ENCODE results near the gene VPREB1.
"Not testable (repeated sequence)": the region's sequence is repeated elsewhere in the genome, so short reads cannot be mapped to it uniquely, and the experiment has no call there.

VPREB1 gene

GRCh38 chr22:22248878-22249277 is 4.3 kb downstream of the VPREB1 start:
- DNase-seq: no peak
- Mint-ChIP-seq H3K36me3 (ENCODE audit: low read depth) (no peaks in the 10 kb centered on the region), H3K4me3 (no peak overlapping the region), H3K27ac (peak overlapping the region; percentile 11), H3K27me3 (peaks cover 10% of the 10 kb centered on the region), H3K4me1 (ENCODE audit: low read depth) (peaks cover 12% of the 10 kb centered on the region), H3K9me3 (no peaks in the 10 kb centered on the region)

- peaks cover 12% of the 10 kb centered on the region for H3K4me1 Mint-ChIP-seq (ENCODE audit: low read depth)
- H3K27me3 Mint-ChIP-seq; H3K9me3 Mint-ChIP-seq; H3K36me3 Mint-ChIP-seq (ENCODE audit: low read depth); H3K27ac Mint-ChIP-seq; H3K4me3 Mint-ChIP-seq; DNase-seq: not testable (repeated sequence)
Observed at GRCh38 chr22:22250651-22251050, 6.1 kb downstream of the VPREB1 start.

- not testable (repeated sequence) for H3K9me3 Mint-ChIP-seq; DNase-seq; H3K27ac Mint-ChIP-seq; H3K27me3 Mint-ChIP-seq; H3K4me3 Mint-ChIP-seq; H3K36me3 Mint-ChIP-seq (ENCODE audit: low read depth); H3K4me1 Mint-ChIP-seq (ENCODE audit: low read depth)
Observed at GRCh38 chr22:22256133-22256532, 11.5 kb downstream of the VPREB1 start.

- H3K4me1 Mint-ChIP-seq (ENCODE audit: low read depth); H3K27ac Mint-ChIP-seq; H3K4me3 Mint-ChIP-seq; H3K27me3 Mint-ChIP-seq; H3K36me3 Mint-ChIP-seq (ENCODE audit: low read depth); H3K9me3 Mint-ChIP-seq; DNase-seq: not testable (repeated sequence)
Observed at GRCh38 chr22:22258597-22259415, 14.2 kb downstream of the VPREB1 start.

- H3K4me1 Mint-ChIP-seq (ENCODE audit: low read depth): not testable (repeated sequence)
Observed at GRCh38 chr22:22260169-22260568, 15.6 kb downstream of the VPREB1 start.

GRCh38 chr22:22260586-22260985 is 16.0 kb downstream of the VPREB1 start:
- not testable (repeated sequence) for H3K9me3 Mint-ChIP-seq; DNase-seq; H3K4me3 Mint-ChIP-seq; H3K4me1 Mint-ChIP-seq (ENCODE audit: low read depth); H3K27me3 Mint-ChIP-seq; H3K36me3 Mint-ChIP-seq (ENCODE audit: low read depth); H3K27ac Mint-ChIP-seq

More at GRCh38 chr22:22260169-22260568, 15.6 kb downstream of the VPREB1 start:
- H3K27ac Mint-ChIP-seq; H3K4me3 Mint-ChIP-seq; DNase-seq; H3K27me3 Mint-ChIP-seq; H3K9me3 Mint-ChIP-seq; H3K36me3 Mint-ChIP-seq (ENCODE audit: low read depth): not testable (repeated sequence)

GRCh38 chr22:22262332-22263074 is 17.9 kb downstream of the VPREB1 start:
- H3K36me3 Mint-ChIP-seq (ENCODE audit: low read depth); H3K27ac Mint-ChIP-seq; H3K9me3 Mint-ChIP-seq; H3K27me3 Mint-ChIP-seq; H3K4me3 Mint-ChIP-seq; H3K4me1 Mint-ChIP-seq (ENCODE audit: low read depth); DNase-seq: not testable (repeated sequence)

GRCh38 chr22:22263823-22264222 is 19.2 kb downstream of the VPREB1 start:
- not testable (repeated sequence) for H3K27me3 Mint-ChIP-seq; DNase-seq; H3K9me3 Mint-ChIP-seq; H3K36me3 Mint-ChIP-seq (ENCODE audit: low read depth); H3K4me1 Mint-ChIP-seq (ENCODE audit: low read depth); H3K4me3 Mint-ChIP-seq; H3K27ac Mint-ChIP-seq

- not testable (repeated sequence) for H3K9me3 Mint-ChIP-seq; DNase-seq; H3K27me3 Mint-ChIP-seq; H3K27ac Mint-ChIP-seq; H3K4me3 Mint-ChIP-seq; H3K36me3 Mint-ChIP-seq (ENCODE audit: low read depth)
- H3K4me1 Mint-ChIP-seq (ENCODE audit: low read depth): peaks cover 11% of the 10 kb centered on the region
Observed at GRCh38 chr22:22270036-22270676, 25.6 kb downstream of the VPREB1 start.

- not testable (repeated sequence) for H3K9me3 Mint-ChIP-seq; H3K4me3 Mint-ChIP-seq; H3K27me3 Mint-ChIP-seq; H3K27ac Mint-ChIP-seq; H3K4me1 Mint-ChIP-seq (ENCODE audit: low read depth); H3K36me3 Mint-ChIP-seq (ENCODE audit: low read depth); DNase-seq
Observed at GRCh38 chr22:22277423-22277822, 32.8 kb downstream of the VPREB1 start.

- not testable (repeated sequence) for H3K36me3 Mint-ChIP-seq (ENCODE audit: low read depth); DNase-seq; H3K4me1 Mint-ChIP-seq (ENCODE audit: low read depth); H3K27ac Mint-ChIP-seq; H3K9me3 Mint-ChIP-seq; H3K27me3 Mint-ChIP-seq; H3K4me3 Mint-ChIP-seq
Observed at GRCh38 chr22:22284962-22285756, 40.6 kb downstream of the VPREB1 start.

- not testable (repeated sequence) for H3K27me3 Mint-ChIP-seq; DNase-seq; H3K9me3 Mint-ChIP-seq; H3K27ac Mint-ChIP-seq; H3K4me1 Mint-ChIP-seq (ENCODE audit: low read depth); H3K36me3 Mint-ChIP-seq (ENCODE audit: low read depth); H3K4me3 Mint-ChIP-seq
Observed at GRCh38 chr22:22286390-22287105, 42.0 kb downstream of the VPREB1 start.

- H3K4me1 Mint-ChIP-seq (ENCODE audit: low read depth); H3K4me3 Mint-ChIP-seq; H3K27me3 Mint-ChIP-seq; H3K27ac Mint-ChIP-seq; DNase-seq; H3K9me3 Mint-ChIP-seq: not testable (repeated sequence)
- peaks cover 12% of the 10 kb centered on the region for H3K36me3 Mint-ChIP-seq (ENCODE audit: low read depth)
Observed at GRCh38 chr22:22287106-22287626, 42.6 kb downstream of the VPREB1 start.

- H3K27me3 Mint-ChIP-seq; H3K4me1 Mint-ChIP-seq (ENCODE audit: low read depth); H3K4me3 Mint-ChIP-seq; DNase-seq; H3K27ac Mint-ChIP-seq; H3K9me3 Mint-ChIP-seq: not testable (repeated sequence)
- peaks cover 18% of the 10 kb centered on the region for H3K36me3 Mint-ChIP-seq (ENCODE audit: low read depth)
Observed at GRCh38 chr22:22289666-22290065, 45.1 kb downstream of the VPREB1 start.

Data from activated T-cell treated with anti-CD3 and anti-CD28 coated beads, Interleukin-2, amount 50 U/mL, for 24 hours (primary cell).